H1 (cell line): ENCODE measurements around the gene CD28. TPM values are rescaled to one million over a fixed set of nuclear protein-coding genes. Genes with fewer than 3 reads are reported as not detected.

ENCODE experiments used
- CBX8 ChIP-seq: fragments of 300-800, 300-1000 bp; sonication (generic); IDR thresholded peaks from 2 replicates; pipeline ENCODE4 v1.7.1; 2016; ENCODE audit warnings: low read depth, low read length, borderline replicate concordance
- JUN ChIP-seq: IDR thresholded peaks from 2 replicates; pipeline ENCODE4 v1.6.1; 2011; ENCODE audit warnings: low read depth, mild to moderate bottlenecking, improper control_type of control experiment, low read length
- JUND ChIP-seq: IDR thresholded peaks from 2 replicates; pipeline ENCODE4 v1.6.1; 2011; ENCODE audit warnings: mild to moderate bottlenecking, improper control_type of control experiment, low read length
- NANOG ChIP-seq: IDR thresholded peaks from 2 replicates; pipeline ENCODE4 v1.6.1; 2011; ENCODE audit warnings: low read length, low read depth, mild to moderate bottlenecking, inconsistent platforms; ENCODE audit not compliant: insufficient read depth, poor library complexity, severe bottlenecking
- RBBP5 ChIP-seq: IDR thresholded peaks from 2 replicates; pipeline ENCODE4 v1.7.1; 2012; ENCODE audit warnings: low read depth, mild to moderate bottlenecking, inconsistent platforms, low read length, moderate library complexity, borderline replicate concordance
- SAP30 ChIP-seq: fragments of 300-600 bp; sonication (generic); IDR thresholded peaks from 2 replicates; pipeline ENCODE4 v1.7.1; 2012; ENCODE audit warnings: low read length, moderate library complexity, mild to moderate bottlenecking, inconsistent platforms; ENCODE audit not compliant: insufficient read depth, insufficient replicate concordance
- SIX5 ChIP-seq: IDR thresholded peaks from 2 replicates; pipeline ENCODE4 v1.6.1; 2011; ENCODE audit warnings: mild to moderate bottlenecking, low read depth, low read length
- polyA plus RNA-seq, 7 experiments: library from polyadenylated mRNA; depleted of rRNA in 3 of 7; stranded (reverse) in 5 of 7; unstranded in 2 of 7; fragments of >200 nt in 5 of 7; fragments of 200-250 nt in 2 of 7; gene quantifications; 1 replicate in 5 of 7; 2 replicates in 1 of 7; 4 replicates in 1 of 7; pipeline versions ENCODE4 v1.2.1 to v1.2.3, GENCODE V29; 2011 to 2013; ENCODE audit warnings: missing spikeins in 2 of 7, mixed read lengths in 2 of 7
- total RNA-seq: library from RNA; stranded (reverse); fragmentation: NEBNext Ultra II Directional; extraction: Animal tissue kit (Norgen Biotek cat#: 25700); gene quantifications from 2 replicates; pipeline ENCODE4 v1.2.1, GENCODE V29; 2021

Gene CD28
- total and polyA plus RNA-seq, 2 of the 8 experiments (the other 6 are each of a cell fraction or from before 2014, with no cell fraction given), result not detected

DNA sequence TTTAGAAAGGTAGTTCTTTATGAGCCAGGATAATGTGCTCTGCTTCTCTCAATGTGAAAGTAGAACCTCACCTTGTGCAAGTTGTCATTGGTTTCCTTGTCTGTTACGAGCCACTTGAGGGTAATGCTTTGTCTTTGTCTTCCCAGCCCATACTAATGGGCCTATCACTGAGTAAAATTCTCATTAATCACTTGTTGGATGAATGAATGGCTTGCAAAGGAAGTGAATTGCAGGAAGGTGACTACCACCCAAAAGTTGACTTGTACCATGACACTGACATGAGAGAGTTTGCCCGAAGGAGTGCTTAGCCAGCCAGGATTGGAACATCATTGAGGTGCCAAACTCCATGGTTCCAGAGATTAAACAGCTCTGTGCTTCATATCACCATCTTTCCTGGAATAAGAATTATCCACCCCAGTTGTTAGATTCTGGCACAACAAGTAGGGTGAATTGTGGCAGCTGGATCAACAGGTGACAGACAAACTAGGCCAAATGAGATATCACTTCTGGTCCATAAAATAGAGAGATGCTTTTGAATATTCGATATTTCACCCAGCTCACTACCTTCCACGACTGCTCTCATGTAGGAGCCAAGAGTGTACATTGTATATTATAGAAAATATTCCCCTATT lies 20.5 kb upstream of the CD28 start (continued):
- TF ChIP-seq NANOG, result no peak
- TF ChIP-seq SIX5, result no peak
- TF ChIP-seq CBX8, result no peak
- TF ChIP-seq SAP30, result no peak
- no peak for TF ChIP-seq RBBP5
- TF ChIP-seq JUN, result no peak
- TF ChIP-seq JUND, result no peak
